Measurements from ENCODE around the gene UCN2.

UCN2 gene, protein sequence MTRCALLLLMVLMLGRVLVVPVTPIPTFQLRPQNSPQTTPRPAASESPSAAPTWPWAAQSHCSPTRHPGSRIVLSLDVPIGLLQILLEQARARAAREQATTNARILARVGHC

DNA sequence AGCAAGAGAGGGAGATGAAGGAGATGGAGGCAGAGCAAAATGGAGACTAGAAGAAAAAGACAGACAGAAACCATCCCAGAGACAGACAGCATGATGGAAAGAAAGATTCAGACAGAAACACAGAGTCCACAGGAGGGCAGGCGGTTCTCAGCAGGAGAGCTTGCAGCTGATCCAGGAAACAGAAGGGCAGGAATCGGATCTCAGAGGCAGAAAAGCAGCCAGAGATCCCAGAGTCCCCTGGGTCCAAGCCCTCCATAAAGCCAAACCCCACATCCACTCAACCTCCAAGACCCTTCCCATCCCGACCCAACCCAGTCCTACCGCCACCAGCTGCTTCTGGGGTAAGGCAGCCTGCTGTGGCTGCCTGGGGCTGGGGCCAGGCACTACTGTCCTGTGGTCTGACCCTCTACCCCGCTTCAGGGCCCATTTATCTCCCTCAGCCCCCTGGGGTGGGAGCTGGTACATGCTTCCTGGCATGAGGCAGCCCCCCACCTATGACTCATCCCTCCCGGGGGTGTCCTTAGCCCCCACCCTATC lies at the start of gene UCN2:
UCN2 (minus strand) TSS at position 400 of the 537 bp plus-strand sequence. CDS start 657 bp downstream, outside the sequence.
- ATAC-seq (replicated peaks) (no peak), DNase-seq (no peak)
- Mint-ChIP-seq H3K36me3 (no peaks in the 10 kb centered on the region), H3K9me3 (no peaks in the 10 kb centered on the region), H3K27me3 (no peaks in the 10 kb centered on the region), H3K4me3 (no peak within 1 kb of the TSS), H3K4me1 (peaks cover 23 to 39% of the 10 kb centered on the region in 2 donors), H3K27ac (no peak within 1 kb of the TSS)

DNA sequence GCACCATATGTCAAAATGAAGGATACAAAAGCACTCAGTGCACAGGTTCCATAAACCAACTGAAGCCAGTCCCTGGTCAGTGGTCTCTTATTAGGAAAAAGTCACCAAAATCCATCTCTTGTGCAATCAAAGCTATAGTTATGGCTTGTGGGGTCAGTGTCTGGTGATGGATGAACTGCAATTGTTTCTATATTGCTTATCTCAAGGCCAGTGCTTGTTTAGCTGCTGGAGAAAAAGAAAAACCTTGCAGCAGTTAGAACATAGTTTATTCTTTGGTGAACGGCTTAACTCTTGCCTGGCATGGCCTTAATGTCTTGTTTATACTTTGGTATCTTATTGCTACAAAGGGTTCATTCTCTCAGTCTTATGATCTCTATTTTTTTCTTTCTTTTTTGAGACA lies 48.7 kb upstream of the UCN2 start:
- Mint-ChIP-seq H3K27ac (no peak overlapping the region), H3K9me3 (peaks cover 0 to 3% of the 10 kb centered on the region in 2 donors), H3K27me3 (peaks cover 0 to 4% of the 10 kb centered on the region in 2 donors), H3K4me1 (peaks cover 19 to 29% of the 10 kb centered on the region in 2 donors), H3K36me3 (peaks cover 12 to 18% of the 10 kb centered on the region in 2 donors), H3K4me3 (no peak overlapping the region)
- ATAC-seq (replicated peaks) = no peak
- no peak for DNase-seq

DNA sequence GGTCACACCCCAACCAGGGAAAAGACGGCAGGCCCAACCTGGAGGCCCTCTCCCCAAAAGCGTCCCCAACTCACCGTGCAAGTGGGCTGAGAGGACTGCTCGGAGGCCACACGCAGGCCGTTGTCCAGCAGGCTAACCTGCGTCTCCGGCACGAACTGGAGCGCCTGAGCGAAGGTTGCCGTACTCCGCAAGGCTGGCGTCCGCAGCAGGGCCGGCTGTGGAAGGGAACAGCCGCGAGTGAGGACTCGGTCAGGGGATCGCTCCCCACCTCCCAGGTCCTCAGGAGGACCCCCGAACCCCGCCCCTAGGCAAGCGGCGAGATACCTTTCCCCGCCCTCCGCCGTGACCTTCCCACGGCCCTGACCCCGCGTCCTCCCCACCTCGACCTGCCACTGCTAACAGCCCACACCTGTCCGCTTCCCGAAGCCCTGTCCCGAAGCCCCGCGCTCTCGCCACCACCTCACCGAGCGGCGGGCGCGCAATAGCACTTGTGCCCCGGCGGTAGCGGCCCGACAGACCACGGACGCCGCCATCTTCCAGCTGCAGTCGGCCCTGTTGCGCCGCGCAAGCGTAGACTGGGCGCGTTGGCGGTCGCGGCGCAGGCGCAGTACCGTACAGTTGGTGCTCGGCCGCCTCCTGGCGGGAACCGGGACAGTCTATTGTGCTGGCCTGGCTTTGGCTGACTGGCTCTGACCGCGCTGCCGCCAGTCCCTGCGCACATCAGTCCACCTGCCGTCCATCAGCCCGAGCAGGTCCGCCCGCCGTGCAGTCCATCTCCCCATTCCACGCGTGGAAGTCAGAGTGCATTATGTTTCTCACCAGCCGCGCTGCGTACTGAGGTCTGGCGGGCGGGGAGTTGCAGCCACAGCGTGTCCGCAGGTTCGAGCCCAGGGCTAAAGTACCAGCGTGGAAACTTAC lies 45.8 kb upstream of the UCN2 start, which contains the start of gene UQCRC1:
UQCRC1 (minus strand) TSS at position 559 of the 918 bp plus-strand sequence; CDS start at position 533, 26 bp downstream.
- Mint-ChIP-seq H3K9me3 (no peaks in the 10 kb centered on the region), H3K36me3 (peaks cover 13 to 27% of the 10 kb centered on the region in 2 donors), H3K4me1 (peaks cover 20 to 28% of the 10 kb centered on the region in 2 donors), H3K27ac (peak within 1 kb of the TSS; percentile 99), H3K27me3 (peaks cover 0 to 4% of the 10 kb centered on the region in 2 donors), H3K4me3 (peak within 1 kb of the TSS; percentile 100)
- DNase-seq (peak; percentile 92), ATAC-seq (replicated peaks) (peak; percentile 97 to 98)

DNA sequence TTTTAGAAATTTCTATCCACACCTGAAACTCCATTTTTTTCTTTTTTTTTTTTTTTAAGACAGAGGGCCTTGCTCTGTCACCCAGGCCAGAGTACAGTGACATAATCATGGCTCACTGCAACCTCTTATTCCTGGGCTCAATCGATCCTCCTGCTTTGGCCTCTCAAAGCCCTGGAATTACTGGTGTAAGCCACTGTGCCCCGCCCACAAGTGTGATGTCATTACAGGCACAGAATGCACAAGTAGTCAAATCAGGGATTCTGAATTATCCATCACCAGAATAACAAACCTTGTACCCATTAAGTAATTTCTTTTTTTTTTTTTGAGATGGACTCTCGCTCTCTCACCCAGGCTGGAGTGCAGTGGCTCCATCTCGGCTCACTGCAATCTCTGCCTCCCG lies 43.9 kb upstream of the UCN2 start:
- peaks cover 20 to 33% of the 10 kb centered on the region in 2 donors for H3K36me3 Mint-ChIP-seq
- H3K9me3 Mint-ChIP-seq = no peaks in the 10 kb centered on the region
- H3K4me1 Mint-ChIP-seq = peaks cover 12 to 15% of the 10 kb centered on the region in 2 donors
- ATAC-seq (replicated peaks) (no peak), DNase-seq (no peak)
- H3K4me3 Mint-ChIP-seq = no peak overlapping the region
- H3K27ac Mint-ChIP-seq = no peak overlapping the region
- no peaks in the 10 kb centered on the region for H3K27me3 Mint-ChIP-seq

DNA sequence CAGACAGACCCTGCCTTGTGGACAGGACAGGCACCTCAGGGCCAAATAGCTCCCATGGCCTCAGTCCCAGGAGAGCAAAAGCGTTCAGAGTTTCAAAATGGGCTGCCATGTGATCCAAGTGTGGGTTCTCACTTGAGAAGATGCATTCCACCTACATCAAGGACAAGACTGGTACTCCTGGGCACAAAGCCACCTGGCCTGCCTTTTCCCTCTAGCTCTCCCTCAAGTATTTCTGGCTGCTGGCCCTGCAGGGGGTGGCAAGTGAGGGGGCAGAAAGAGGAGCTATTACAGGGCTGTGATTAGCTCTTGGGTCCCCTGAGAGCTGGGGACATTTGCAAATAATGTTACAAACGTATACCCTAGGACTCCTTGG lies 38.0 kb upstream of the UCN2 start:
- Mint-ChIP-seq H3K9me3 (no peaks in the 10 kb centered on the region), H3K4me3 (no peak overlapping the region), H3K4me1 (peaks cover 0 to 2% of the 10 kb centered on the region in 2 donors), H3K27ac (no peak overlapping the region), H3K36me3 (peaks cover 29 to 64% of the 10 kb centered on the region in 2 donors), H3K27me3 (no peaks in the 10 kb centered on the region)
- ATAC-seq (replicated peaks) (no peak), DNase-seq (no peak)

DNA sequence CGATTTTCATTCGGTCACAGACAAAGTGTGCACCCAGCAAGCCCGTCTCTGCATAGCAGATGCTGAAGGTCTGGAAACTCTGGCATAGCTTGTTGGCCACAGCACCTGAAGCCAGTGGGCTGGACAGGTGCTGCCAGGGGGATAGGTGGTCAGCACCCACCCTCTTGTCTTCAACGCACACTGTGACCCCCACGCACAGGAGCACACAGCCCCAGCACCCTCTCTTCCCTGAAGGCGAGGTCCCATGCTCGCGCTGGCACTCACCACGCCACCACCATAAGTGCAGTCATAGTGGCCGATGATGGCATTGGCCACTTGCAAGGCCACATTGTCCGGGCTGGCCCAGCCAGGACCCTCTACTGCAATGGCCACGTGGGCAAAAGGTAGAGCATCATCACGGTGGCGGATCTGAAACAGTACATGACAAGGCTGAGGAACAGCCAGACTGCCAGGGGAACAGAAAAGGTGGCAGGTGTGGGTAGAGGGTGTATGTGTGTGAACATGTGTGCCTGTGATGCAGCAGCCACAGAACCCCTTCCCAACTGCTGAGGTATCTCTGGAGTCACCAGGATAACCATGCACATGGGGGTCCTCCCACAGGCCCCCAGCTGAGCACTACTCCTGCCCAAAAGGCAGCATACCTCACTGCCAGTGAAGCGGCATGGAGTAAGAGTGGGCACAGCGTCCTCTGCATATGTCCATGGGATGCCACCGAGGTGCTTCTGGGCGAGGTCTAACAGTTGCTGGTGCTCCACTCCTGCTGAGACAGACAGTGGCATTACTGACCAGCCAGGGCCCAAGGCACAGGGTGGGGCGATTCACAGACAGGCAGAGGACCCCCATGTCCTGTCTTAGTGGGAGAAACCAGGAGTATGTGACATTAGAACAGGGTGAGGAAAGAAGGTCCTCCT lies 37.4 kb upstream of the UCN2 start:
- H3K36me3 Mint-ChIP-seq = peaks cover 29 to 65% of the 10 kb centered on the region in 2 donors
- ATAC-seq (replicated peaks) (no peak), DNase-seq (no peak)
- H3K9me3 Mint-ChIP-seq = no peaks in the 10 kb centered on the region
- no peak overlapping the region for H3K27ac Mint-ChIP-seq
- H3K4me3 Mint-ChIP-seq = no peak overlapping the region
- H3K27me3 Mint-ChIP-seq = peaks cover 0 to 2% of the 10 kb centered on the region in 2 donors
- H3K4me1 Mint-ChIP-seq = peaks cover 0 to 5% of the 10 kb centered on the region in 2 donors

DNA sequence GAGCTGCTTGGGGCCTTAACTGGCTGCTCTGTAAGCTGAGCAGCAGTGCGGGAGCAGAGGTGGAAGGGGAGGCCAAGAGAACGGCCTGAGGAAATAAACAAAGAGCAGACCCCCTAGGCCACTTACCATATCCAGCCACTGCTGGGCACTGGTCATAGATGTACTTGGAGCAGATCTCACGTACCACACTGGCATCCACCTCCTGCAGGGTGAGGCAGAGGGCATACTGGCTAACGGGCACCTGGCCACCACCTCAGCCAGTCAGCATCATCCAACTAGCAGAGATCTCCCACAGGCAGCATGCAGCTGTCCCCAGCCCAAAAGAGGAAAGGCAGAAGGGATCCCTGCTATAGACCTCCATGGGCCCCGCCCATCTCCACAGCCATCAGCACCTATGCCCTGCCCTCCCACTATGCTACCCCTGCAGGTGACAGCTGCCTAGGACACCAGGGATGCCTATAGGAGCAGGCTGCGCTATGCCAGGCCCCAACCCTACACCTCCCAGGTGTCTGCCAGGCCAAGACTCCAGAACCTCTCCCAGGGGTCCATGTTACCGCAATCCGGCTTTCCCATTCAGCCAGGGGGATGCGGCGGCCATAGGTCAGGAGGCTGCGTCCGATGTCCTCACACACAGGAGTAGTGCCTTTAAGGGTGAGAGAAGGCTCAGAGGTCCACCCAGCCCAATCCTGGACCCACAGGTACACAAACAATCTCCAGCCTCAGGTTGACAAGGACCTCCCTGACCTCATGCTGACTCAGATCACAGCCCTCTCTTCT lies 36.1 kb upstream of the UCN2 start:
- Mint-ChIP-seq H3K9me3 (no peaks in the 10 kb centered on the region), H3K36me3 (peaks cover 27 to 57% of the 10 kb centered on the region in 2 donors), H3K27ac (no peak overlapping the region)

DNA sequence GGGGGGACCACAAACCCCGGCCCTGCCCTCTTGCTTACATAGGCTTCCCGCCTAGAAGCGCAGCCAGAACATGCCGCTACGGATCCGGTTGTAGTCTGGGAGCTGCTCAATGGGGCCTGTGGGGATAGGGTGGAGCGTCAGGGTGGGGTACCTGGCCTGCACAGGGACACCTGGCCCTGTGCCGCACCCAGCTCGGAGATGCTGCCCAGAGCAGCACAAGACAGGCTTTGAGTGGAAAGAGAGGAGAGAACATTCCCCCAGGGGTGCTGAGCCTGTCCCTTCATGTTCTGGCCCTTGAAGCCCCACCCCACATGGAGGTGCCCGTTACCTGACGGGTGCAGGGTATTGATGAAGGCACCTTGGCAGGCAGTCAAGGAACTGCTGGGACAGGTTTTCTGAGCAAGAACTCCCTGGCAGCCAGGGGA lies 35.5 kb upstream of the UCN2 start:
- H3K36me3 Mint-ChIP-seq = peaks cover 21 to 51% of the 10 kb centered on the region in 2 donors
- H3K4me1 Mint-ChIP-seq = peaks cover 10 to 11% of the 10 kb centered on the region in 2 donors
- no peak for ATAC-seq (replicated peaks)
- H3K9me3 Mint-ChIP-seq = no peaks in the 10 kb centered on the region
- H3K27me3 Mint-ChIP-seq = peaks cover 7 to 9% of the 10 kb centered on the region in 2 donors
- no peak for DNase-seq
- H3K27ac Mint-ChIP-seq = no peak overlapping the region
- H3K4me3 Mint-ChIP-seq = no peak overlapping the region

More for the DNA sequence above, 36.1 kb upstream of the UCN2 start:
- DNase-seq (no peak), ATAC-seq (replicated peaks) (no peak)
- Mint-ChIP-seq H3K4me1 (peaks cover 5% of the 10 kb centered on the region in 2 donors), H3K27me3 (peaks cover under 1 to 4% of the 10 kb centered on the region in 2 donors), H3K4me3 (no peak overlapping the region)

DNA sequence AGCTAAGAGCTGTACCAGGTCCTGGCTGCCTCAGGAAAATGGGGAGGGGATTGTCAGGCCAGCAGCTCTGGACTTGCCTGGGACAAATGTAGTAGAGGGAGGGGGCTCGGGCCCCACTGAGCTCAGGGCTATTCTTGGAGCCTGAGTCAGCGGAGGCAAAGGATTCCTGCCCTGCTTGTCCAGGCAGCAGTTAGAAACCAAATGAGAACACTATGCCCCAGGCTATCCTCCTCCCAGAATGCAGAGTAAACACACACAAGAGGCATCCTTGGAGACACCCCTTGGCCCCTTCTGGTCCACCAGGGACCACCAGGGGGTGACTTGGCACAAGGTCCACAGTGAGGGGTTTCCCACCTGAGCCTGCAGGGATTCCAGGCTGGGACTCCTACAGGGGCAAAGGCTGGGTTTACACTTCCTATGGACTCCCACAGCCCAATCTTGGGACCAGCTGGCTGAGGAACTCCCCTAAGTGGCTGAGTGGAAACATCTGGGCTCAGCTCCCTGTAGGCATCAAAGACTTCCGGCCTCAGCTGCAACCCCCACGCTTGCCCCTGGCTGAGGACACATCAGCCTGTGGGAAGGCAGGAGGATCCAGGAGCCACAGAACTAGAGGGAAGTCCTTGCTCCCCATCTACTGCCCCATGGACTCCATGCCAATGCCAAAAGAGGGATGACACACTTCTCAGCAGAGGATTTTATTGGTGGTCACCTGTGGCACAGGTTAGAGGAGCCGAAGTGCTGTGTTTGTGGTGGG lies 34.9 kb upstream of the UCN2 start:
- Mint-ChIP-seq H3K4me1 (peaks cover 10 to 11% of the 10 kb centered on the region in 2 donors), H3K27ac (peak overlapping the region; percentile 31), H3K4me3 (no peak overlapping the region), H3K36me3 (peaks cover 20 to 50% of the 10 kb centered on the region in 2 donors), H3K27me3 (peaks cover 10 to 11% of the 10 kb centered on the region in 2 donors), H3K9me3 (no peaks in the 10 kb centered on the region)
- ATAC-seq (replicated peaks) = no peak
- no peak for DNase-seq

DNA sequence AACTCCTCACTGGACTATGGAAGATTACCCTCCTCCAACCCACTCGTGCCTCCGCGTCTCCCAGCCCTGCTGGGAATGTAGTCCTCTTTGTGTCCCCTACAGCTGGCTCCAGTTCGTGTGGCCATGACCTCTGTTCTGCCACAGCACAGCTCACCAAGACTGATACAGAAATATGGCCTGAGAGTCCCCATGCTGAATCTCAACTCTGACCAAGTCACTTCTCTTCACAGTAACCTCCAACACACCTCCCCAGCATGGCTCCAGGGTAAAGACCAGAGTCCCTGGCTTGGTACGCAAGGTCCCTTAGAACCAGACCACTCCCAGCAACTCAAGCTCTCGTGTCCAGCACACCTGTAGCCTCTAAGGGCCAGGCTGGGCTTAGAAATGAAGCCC lies 33.8 kb upstream of the UCN2 start:
- H3K36me3 Mint-ChIP-seq = peaks cover 14 to 42% of the 10 kb centered on the region in 2 donors
- H3K27me3 Mint-ChIP-seq = peaks cover 20 to 22% of the 10 kb centered on the region in 2 donors
- DNase-seq (no peak), ATAC-seq (replicated peaks) (no peak)
- H3K9me3 Mint-ChIP-seq = no peaks in the 10 kb centered on the region
- no peak overlapping the region for H3K4me3 Mint-ChIP-seq
- H3K4me1 Mint-ChIP-seq = peaks cover 10 to 11% of the 10 kb centered on the region in 2 donors
- H3K27ac Mint-ChIP-seq = peak overlapping the region; percentile 87

DNA sequence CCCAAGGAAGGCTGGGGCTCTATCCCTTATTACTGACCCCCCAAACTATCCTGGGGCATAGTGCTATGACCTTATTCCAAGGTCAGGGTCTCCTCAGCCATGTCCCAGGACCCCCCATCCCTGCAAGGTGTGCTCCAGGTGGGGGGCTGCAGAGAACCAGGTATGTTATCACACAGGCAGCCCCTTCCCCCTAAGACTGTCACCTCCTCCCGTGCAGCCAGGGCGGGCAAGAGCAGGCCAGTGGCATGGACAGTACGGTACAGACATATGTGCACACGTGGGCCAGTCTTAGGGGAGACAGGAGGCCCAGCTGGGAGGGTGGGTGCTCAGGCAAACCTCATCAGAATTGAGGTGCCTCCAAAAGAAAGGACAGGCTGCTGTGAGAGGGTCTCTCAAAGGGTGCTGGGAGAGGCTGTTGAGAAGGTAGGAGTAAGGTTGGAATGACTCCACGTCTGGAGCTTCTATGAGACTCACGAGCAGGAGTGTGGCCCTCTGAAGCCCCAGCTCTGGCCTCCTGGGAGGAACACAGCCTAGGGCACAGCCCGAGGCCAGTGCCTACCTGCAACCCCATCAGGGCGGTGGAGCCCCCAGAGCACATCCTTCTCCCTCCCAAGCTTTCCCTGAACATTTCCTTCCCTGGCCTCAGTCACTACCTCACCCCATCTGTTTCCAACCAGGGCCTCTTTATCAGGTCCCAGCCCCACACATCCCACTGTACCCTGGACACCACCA lies 33.3 kb upstream of the UCN2 start:
- Mint-ChIP-seq H3K4me1 (peaks cover 10 to 11% of the 10 kb centered on the region in 2 donors), H3K9me3 (no peaks in the 10 kb centered on the region), H3K36me3 (peaks cover 12 to 38% of the 10 kb centered on the region in 2 donors), H3K4me3 (no peak overlapping the region), H3K27me3 (peaks cover 20 to 27% of the 10 kb centered on the region in 2 donors), H3K27ac (no peak overlapping the region)
- DNase-seq (no peak), ATAC-seq (replicated peaks) (peak in 1 of 2 donors; percentile 6)

DNA sequence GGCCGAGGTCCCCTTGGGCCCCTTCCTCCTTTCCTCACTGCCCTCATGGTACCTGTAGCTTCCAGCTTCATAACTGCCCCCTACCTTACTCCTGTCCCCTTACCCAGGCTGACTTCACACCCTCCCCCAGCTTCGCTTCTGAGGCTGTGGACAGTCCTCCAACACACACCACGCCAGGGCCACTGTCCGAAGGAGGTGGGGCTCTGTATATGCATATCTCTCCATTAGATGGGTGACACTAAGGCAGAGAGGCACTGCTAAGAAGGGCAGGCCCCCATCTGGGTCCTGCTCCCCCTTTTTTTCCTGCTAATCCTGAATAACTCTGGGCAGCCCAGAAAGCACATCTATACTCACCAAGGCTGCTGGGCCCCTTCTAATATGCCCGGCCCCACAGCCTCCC lies 32.6 kb upstream of the UCN2 start:
- Mint-ChIP-seq H3K9me3 (no peaks in the 10 kb centered on the region), H3K27me3 (peaks cover 21 to 29% of the 10 kb centered on the region in 2 donors), H3K4me3 (no peak overlapping the region), H3K4me1 (peaks cover 10 to 11% of the 10 kb centered on the region in 2 donors), H3K36me3 (peaks cover 12 to 38% of the 10 kb centered on the region in 2 donors), H3K27ac (no peak overlapping the region)
- ATAC-seq (replicated peaks) = no peak
- no peak for DNase-seq

Measured in stimulated activated naive B cell treated with anti-CD40 and anti-IgM and Interleukin-4, amounts not matched to agents 10 μg/mL and 1 μg/mL and 100 μg/mL, for 72 hours (primary cell).